HepG2 (cell line): ENCODE measurements around the gene RILPL1. TPM values are rescaled to one million over a fixed set of nuclear protein-coding genes. Genes with fewer than 3 reads are reported as not detected.
A peak's percentile ranks its signal among the peaks of the same experiment; 100 is the strongest.

Experiments
- CENPX ChIP-seq: sonication (generic); formaldehyde crosslinking; IDR thresholded peaks from 2 replicates; pipeline ENCODE4 v1.9.0; 2021; ENCODE audit warnings: mild to moderate bottlenecking, missing genetic modification reagents, moderate library complexity
- DMAP1 ChIP-seq: IDR thresholded peaks from 2 replicates; pipeline ENCODE4 v1.6.1; 2016
- DR1 ChIP-seq: sonication (generic); formaldehyde crosslinking; IDR thresholded peaks from 2 replicates; pipeline ENCODE4 v1.8.0; 2021; ENCODE audit warnings: mild to moderate bottlenecking, missing genetic modification reagents, inconsistent platforms
- FOXP4 ChIP-seq: sonication (generic); formaldehyde crosslinking; IDR thresholded peaks from 2 replicates; pipeline ENCODE4 v1.4.0; 2020; ENCODE audit warnings: missing genetic modification reagents
- FUBP1 ChIP-seq: sonication (generic); formaldehyde crosslinking; IDR thresholded peaks from 2 replicates; pipeline ENCODE4 v1.5.1; 2020; ENCODE audit warnings: missing genetic modification reagents, mild to moderate bottlenecking, borderline replicate concordance
- MAF1 ChIP-seq: sonication (generic); formaldehyde crosslinking; IDR thresholded peaks from 2 replicates; pipeline ENCODE4 v1.5.0; 2020; ENCODE audit warnings: missing genetic modification reagents, borderline replicate concordance
- MIER2 ChIP-seq: IDR thresholded peaks from 2 replicates; pipeline ENCODE4 v1.6.1; 2016; ENCODE audit warnings: missing biosample characterization, missing genetic modification reagents
- MTA3 ChIP-seq: sonication (generic); formaldehyde crosslinking; IDR thresholded peaks from 2 replicates; pipeline ENCODE4 v1.4.0; 2020; ENCODE audit warnings: missing genetic modification reagents
- MXD4 ChIP-seq: IDR thresholded peaks from 2 replicates; pipeline ENCODE4 v1.6.1; 2016; ENCODE audit warnings: mild to moderate bottlenecking, missing biosample characterization, missing genetic modification reagents
- NR0B2 ChIP-seq: sonication (generic); formaldehyde crosslinking; IDR thresholded peaks from 2 replicates; pipeline ENCODE4 v1.4.0; 2020; ENCODE audit warnings: mild to moderate bottlenecking, missing genetic modification reagents
- PATZ1 ChIP-seq: sonication (generic); formaldehyde crosslinking; IDR thresholded peaks from 2 replicates; pipeline ENCODE4 v1.4.0; 2020; ENCODE audit warnings: missing genetic modification reagents
- PHF20 ChIP-seq: sonication (generic); formaldehyde crosslinking; IDR thresholded peaks from 2 replicates; pipeline ENCODE4 v1.5.0; 2020; ENCODE audit warnings: mild to moderate bottlenecking, missing genetic modification reagents
- RBM22 ChIP-seq: fragments of 200-400 bp; formaldehyde crosslinking; optimal IDR thresholded peaks from 2 replicates; pipeline ENCODE3; 2017; ENCODE audit warnings: mild to moderate bottlenecking, low read length, moderate library complexity
- REXO4 ChIP-seq: sonication (generic); formaldehyde crosslinking; IDR thresholded peaks from 2 replicates; pipeline ENCODE4 v1.8.0; 2022; ENCODE audit warnings: missing genetic modification reagents, mild to moderate bottlenecking, borderline replicate concordance
- SCMH1 ChIP-seq: sonication (generic); formaldehyde crosslinking; IDR thresholded peaks from 2 replicates; pipeline ENCODE4 v1.9.0; 2021; ENCODE audit warnings: missing genetic modification reagents, mild to moderate bottlenecking, borderline replicate concordance
- SIN3B ChIP-seq: fragments of 150-350 bp; IDR thresholded peaks from 2 replicates; pipeline ENCODE4 v1.6.1; 2014; ENCODE audit warnings: low read length
- SRY ChIP-seq: sonication (generic); formaldehyde crosslinking; IDR thresholded peaks from 2 replicates; pipeline ENCODE4 v1.8.0; 2022; ENCODE audit warnings: mild to moderate bottlenecking, missing genetic modification reagents
- TBX2 ChIP-seq: sonication (generic); formaldehyde crosslinking; IDR thresholded peaks from 2 replicates; pipeline ENCODE4 v1.5.0; 2020; ENCODE audit warnings: missing genetic modification reagents, mild to moderate bottlenecking, borderline replicate concordance
- ZNF253 ChIP-seq: sonication (generic); formaldehyde crosslinking; IDR thresholded peaks from 2 replicates; pipeline ENCODE4 v1.8.0; 2022; ENCODE audit warnings: mild to moderate bottlenecking, missing genetic modification reagents, borderline replicate concordance
- ZNF557 ChIP-seq: sonication (generic); formaldehyde crosslinking; IDR thresholded peaks from 2 replicates; pipeline ENCODE4 v1.4.0; 2020; ENCODE audit warnings: missing genetic modification reagents
- ZNF563 ChIP-seq: sonication (generic); formaldehyde crosslinking; IDR thresholded peaks from 2 replicates; pipeline ENCODE4 v1.8.0; 2022; ENCODE audit warnings: mild to moderate bottlenecking, moderate library complexity, missing genetic modification reagents
- ZNF589 ChIP-seq: sonication (generic); formaldehyde crosslinking; conservative IDR thresholded peaks from 2 replicates; pipeline ENCODE4 v1.8.0; 2022; ENCODE audit warnings: mild to moderate bottlenecking, moderate library complexity, missing genetic modification reagents
- ZNF776 ChIP-seq: sonication (generic); formaldehyde crosslinking; IDR thresholded peaks from 2 replicates; pipeline ENCODE4 v1.4.0; 2020; ENCODE audit warnings: mild to moderate bottlenecking, missing genetic modification reagents
- ZSCAN29 ChIP-seq: sonication (generic); formaldehyde crosslinking; conservative IDR thresholded peaks from 2 replicates; pipeline ENCODE4 v1.4.0; 2020; ENCODE audit warnings: mild to moderate bottlenecking, missing genetic modification reagents
- polyA plus RNA-seq, 8 experiments: library from polyadenylated mRNA; depleted of rRNA in 3 of 8; stranded (reverse) in 7 of 8; unstranded in 1 of 8; fragments of >200 nt; fragmentation: Illumina TruSeq in 4 of 8; extraction: Trizol in 4 of 8; gene quantifications; 2 replicates each; pipeline versions ENCODE4 v1.2.1 to v1.2.3, GENCODE V29; 2011 to 2016; ENCODE audit warnings: low read depth in 4 of 8, missing spikeins in 1 of 8, mixed read lengths in 1 of 8; ENCODE audit not compliant: insufficient read depth in 1 of 8
- total RNA-seq, 5 experiments: library from RNA; depleted of rRNA; stranded (reverse); fragments of >200 nt; fragmentation: Illumina TruSeq; extraction: Trizol; gene quantifications; 2 replicates each; pipeline ENCODE4 v1.2.3, GENCODE V29; 2016; ENCODE audit warnings: low read depth in 1 of 5

Gene RILPL1
- total and polyA plus RNA-seq, 2 of the 13 experiments (the other 11 are each of a cell fraction or from before 2014, with no cell fraction given) = 5.8 to 28.4 TPM

- peak; percentile 57 for TF ChIP-seq PATZ1 (CRISPR knock-in tag)
- TF ChIP-seq SRY (CRISPR knock-in tag) = peak; percentile 58
- peak; percentile 60; the same call in 1 of the 2 replicates for TF ChIP-seq DR1 (CRISPR knock-in tag)
- no peak; the same call in 1 of the 2 replicates for TF ChIP-seq NR0B2 (CRISPR knock-in tag)
- no peak for TF ChIP-seq CENPX
- TF ChIP-seq REXO4 (CRISPR knock-in tag) = no peak
- no peak; the same call in 1 of the 2 replicates for TF ChIP-seq ZNF253 (CRISPR knock-in tag)
- no peak; the same call in 1 of the 2 replicates for TF ChIP-seq SIN3B
- TF ChIP-seq RBM22 = no peak
- no peak for TF ChIP-seq SCMH1 (CRISPR knock-in tag)
- TF ChIP-seq ZNF776 (CRISPR knock-in tag) = peak; percentile 87; the same call in 1 of the 2 replicates
- TF ChIP-seq MXD4 = no peak
- peak; percentile 78 for TF ChIP-seq TBX2
- peak; percentile 92 for TF ChIP-seq DMAP1 (CRISPR knock-in tag)
- TF ChIP-seq ZNF589 = peak; percentile 49; the same call in 1 of the 2 replicates
- TF ChIP-seq MIER2 (CRISPR knock-in tag) = 0 out of 2 replicates have a peak, but pooled peaks have one; percentile 40
- peak; percentile 88 for TF ChIP-seq PHF20
- peak; percentile 27; the same call in 1 of the 2 replicates for TF ChIP-seq FOXP4 (CRISPR knock-in tag)
- TF ChIP-seq ZNF563 (CRISPR knock-in tag) = peak; percentile 33; the same call in 1 of the 2 replicates
- no peak for TF ChIP-seq ZSCAN29
- no peak for TF ChIP-seq MAF1
- no peak for TF ChIP-seq MTA3 (CRISPR knock-in tag)
- TF ChIP-seq ZNF557 (CRISPR knock-in tag) = no peak
- no peak for TF ChIP-seq FUBP1 (CRISPR knock-in tag)
Observed at GRCh38 chr12:123457980-123458779, 75.3 kb downstream of the RILPL1 start, which contains the start of gene SNRNP35 (continued).
